ENCODE results near the gene MOSPD3. TPM values are rescaled to one million over a fixed set of nuclear protein-coding genes. Genes with fewer than 3 reads are reported as not detected.

MOSPD3 gene
- total and polyA plus RNA-seq, 2 experiments from 2014 or later: 30.1 to 83.3 TPM

DNA sequence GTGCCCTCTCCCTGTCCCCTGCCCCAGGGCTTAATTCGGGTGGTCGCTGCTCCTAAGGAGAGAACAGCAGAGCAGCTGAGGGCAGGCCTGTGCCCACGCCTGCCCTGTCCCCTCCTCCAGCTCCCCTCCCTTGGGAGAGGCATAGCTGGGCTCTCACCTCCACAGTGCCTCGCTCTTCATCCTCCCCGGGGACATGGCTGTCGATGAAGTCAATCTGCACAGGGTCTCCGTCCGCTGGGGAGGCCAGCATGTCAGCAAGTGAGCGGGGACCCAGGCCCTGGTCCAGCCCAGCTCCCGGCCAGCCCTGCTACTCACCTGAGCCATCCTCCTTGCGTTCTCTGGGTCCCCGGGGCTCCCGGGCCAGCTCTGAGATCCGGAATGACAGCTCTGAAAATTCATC is 34.8 kb upstream of the MOSPD3 start:
- no peaks in the 10 kb centered on the region for H3K27me3 ChIP-seq
- H3K36me3 ChIP-seq: peaks cover 28% of the 10 kb centered on the region
- H3K9me3 ChIP-seq (ENCODE audit: low read depth): no peaks in the 10 kb centered on the region
- H3K27ac ChIP-seq: no peak overlapping the region
- peaks cover under 1% of the 10 kb centered on the region for H3K4me1 ChIP-seq (ENCODE audit: low read depth)
- DNase-seq (ENCODE audit: low read depth in 1 of 2, low spot score in 1 of 2): no peak
- TF ChIP-seq, protein P1, sequence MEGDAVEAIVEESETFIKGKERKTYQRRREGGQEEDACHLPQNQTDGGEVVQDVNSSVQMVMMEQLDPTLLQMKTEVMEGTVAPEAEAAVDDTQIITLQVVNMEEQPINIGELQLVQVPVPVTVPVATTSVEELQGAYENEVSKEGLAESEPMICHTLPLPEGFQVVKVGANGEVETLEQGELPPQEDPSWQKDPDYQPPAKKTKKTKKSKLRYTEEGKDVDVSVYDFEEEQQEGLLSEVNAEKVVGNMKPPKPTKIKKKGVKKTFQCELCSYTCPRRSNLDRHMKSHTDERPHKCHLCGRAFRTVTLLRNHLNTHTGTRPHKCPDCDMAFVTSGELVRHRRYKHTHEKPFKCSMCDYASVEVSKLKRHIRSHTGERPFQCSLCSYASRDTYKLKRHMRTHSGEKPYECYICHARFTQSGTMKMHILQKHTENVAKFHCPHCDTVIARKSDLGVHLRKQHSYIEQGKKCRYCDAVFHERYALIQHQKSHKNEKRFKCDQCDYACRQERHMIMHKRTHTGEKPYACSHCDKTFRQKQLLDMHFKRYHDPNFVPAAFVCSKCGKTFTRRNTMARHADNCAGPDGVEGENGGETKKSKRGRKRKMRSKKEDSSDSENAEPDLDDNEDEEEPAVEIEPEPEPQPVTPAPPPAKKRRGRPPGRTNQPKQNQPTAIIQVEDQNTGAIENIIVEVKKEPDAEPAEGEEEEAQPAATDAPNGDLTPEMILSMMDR (IDR thresholded peaks at IDR 0.05; ENCODE audit: low read depth, low read length): no peak
- no peak overlapping the region for H3K4me3 ChIP-seq

DNA sequence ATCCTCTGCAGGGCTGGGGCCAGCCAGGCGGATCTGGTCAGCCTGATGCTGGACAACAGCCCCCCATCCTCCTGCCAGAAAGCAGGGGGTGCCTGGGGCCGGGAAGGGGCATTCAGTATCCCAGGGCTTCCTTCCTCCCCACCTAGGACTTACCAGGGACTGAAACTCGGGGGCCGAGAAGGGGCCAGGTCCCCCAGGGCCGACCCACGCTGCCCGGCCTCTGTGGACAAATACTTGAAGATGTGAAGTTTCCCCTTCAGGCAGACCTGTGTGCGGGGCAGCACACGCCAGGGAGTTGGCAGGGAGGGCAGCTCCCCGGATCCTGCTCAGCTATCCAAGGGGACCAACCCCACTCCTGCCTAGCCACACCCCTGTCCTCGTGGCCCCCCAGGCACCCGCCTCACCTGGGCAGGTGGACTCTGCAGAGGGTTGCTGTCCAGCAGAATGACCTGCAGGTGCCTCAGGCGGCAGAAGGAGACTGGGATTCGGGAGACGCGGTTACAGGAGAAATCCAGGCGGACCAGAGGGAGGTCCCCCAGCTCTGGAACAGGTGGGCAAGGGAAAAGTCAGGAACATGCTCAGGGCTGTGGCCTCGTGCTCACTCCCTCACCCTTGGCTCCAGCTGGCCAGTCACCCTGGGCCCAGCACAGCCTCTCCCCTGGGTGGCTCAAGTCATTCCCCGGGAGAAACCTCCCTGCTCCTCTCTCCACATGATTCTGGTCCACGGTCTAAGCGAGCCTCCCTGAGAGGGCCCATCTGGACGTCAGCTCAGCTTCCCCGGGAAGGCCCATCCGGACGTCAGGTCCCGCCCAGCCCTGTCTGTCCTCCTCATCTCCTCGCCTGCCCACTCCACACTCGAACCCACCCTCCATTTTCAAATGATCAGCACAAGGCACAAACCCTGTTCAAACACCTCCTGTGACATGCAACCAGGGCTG is 33.8 kb upstream of the MOSPD3 start:
- H3K36me3 ChIP-seq: peaks cover 28% of the 10 kb centered on the region
- no peaks in the 10 kb centered on the region for H3K27me3 ChIP-seq
- no peak overlapping the region for H3K4me3 ChIP-seq
- DNase-seq (ENCODE audit: low read depth in 1 of 2, low spot score in 1 of 2): no peak
- H3K9me3 ChIP-seq (ENCODE audit: low read depth): no peaks in the 10 kb centered on the region
- H3K4me1 ChIP-seq (ENCODE audit: low read depth): peaks cover 10% of the 10 kb centered on the region
- no peak overlapping the region for H3K27ac ChIP-seq
- TF ChIP-seq, protein P1 (IDR thresholded peaks at IDR 0.05; ENCODE audit: low read depth, low read length): no peak

DNA sequence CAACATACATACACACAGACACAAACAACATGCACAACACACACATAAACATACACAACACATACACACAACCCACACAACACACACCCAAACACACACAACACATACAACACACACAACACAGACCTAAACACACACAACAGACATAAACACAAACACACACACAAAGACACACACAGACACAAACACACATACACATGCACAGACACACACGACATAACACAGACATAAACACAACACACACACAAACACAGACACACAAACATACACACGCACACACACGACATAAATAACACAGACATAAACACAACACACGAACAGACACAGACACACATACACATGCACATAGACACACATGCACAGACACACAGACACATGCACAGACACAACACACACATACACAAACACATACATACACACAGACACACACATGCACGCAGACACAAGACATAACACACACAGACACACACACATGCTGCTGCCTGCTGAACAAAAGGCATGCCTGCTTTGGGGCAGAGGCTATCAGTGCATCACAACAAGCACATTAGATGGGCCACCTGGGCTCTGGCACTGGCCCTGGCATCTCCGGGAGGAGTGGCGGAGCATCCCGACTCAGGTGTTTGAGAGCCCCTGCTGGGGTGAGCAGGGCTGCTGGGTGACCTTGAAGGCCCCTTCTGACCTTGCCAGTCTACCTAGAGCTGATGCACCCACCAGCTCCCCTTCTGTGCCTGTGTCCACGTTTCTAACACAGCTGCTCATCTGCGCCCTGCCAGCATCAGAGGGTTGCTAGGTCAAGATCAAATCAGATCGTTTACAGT is 31.7 kb upstream of the MOSPD3 start:
- Histone ChIP-seq H3K27me3 (no peaks in the 10 kb centered on the region), H3K9me3 (ENCODE audit: low read depth) (no peaks in the 10 kb centered on the region), H3K36me3 (peaks cover 28% of the 10 kb centered on the region), H3K27ac (no peak overlapping the region), H3K4me1 (ENCODE audit: low read depth) (peaks cover 19% of the 10 kb centered on the region), H3K4me3 (no peak overlapping the region)
- TF ChIP-seq, protein P1 (IDR thresholded peaks at IDR 0.05; ENCODE audit: low read depth, low read length): no peak
- DNase-seq (ENCODE audit: low read depth in 1 of 2, low spot score in 1 of 2): no peak

DNA sequence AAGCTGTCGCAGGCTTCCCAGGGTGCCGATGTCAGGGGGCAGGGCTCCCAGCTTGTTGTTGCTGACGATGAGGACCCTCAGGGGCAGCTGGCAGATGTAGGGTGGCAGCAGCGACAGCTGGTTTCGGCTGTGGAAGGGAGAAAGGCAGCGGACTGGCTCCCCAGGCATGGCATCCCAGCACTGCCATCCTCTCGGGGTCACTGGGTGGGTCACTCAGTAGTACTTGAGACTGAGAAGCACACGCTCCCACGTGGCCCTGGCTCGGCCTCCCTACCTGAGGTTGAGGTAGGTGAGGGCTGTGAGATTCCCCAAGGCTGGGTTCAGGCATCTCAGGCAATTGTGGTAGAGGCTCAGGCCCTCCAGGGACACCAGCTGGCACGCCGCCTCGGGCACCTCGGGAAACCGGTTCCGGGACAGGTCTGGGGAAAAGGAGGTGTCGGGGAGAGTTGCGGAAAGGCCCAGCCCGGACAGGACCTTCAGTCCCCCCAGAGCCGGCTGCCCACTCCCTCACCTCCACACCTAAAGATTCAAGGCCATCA is 30.2 kb upstream of the MOSPD3 start:
- no peak overlapping the region for H3K4me3 ChIP-seq

DNA sequence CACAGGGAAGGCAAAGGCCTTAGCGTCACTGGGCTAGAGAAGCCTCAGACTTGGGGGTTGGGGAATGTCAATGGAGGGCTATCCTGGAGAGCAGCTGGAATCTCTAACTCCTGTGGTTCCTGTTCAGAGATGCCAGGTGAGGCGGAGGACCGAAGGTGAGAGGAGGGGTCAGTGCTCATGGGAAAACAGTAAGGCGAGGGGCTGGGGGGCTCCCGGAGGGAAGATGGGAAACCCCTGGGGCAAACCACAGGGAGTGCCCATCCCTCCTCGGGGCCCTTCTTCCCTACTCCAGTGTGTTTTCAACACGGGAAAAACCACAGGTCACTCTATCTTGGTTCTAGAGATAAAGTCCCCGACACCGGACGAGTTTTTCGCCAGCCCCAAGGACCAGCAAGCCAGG is 29.7 kb upstream of the MOSPD3 start:
- DNase-seq (ENCODE audit: low read depth in 1 of 2, low spot score in 1 of 2): no peak

More for the DNA sequence above, 30.2 kb upstream of the MOSPD3 start:
- peaks cover 19% of the 10 kb centered on the region for H3K4me1 ChIP-seq (ENCODE audit: low read depth)
- H3K36me3 ChIP-seq: peaks cover 28% of the 10 kb centered on the region
- TF ChIP-seq, protein P1 (IDR thresholded peaks at IDR 0.05; ENCODE audit: low read depth, low read length): no peak
- H3K9me3 ChIP-seq (ENCODE audit: low read depth): no peaks in the 10 kb centered on the region
- H3K27ac ChIP-seq: peak overlapping the region; percentile 95
- H3K27me3 ChIP-seq: no peaks in the 10 kb centered on the region
- no peak for DNase-seq (ENCODE audit: low read depth in 1 of 2, low spot score in 1 of 2)

More for the DNA sequence above, 29.7 kb upstream of the MOSPD3 start:
- no peak overlapping the region for H3K4me3 ChIP-seq
- peaks cover 19% of the 10 kb centered on the region for H3K4me1 ChIP-seq (ENCODE audit: low read depth)
- H3K36me3 ChIP-seq: peaks cover 25% of the 10 kb centered on the region
- TF ChIP-seq, protein P1 (IDR thresholded peaks at IDR 0.05; ENCODE audit: low read depth, low read length): no peak
- no peaks in the 10 kb centered on the region for H3K27me3 ChIP-seq
- H3K9me3 ChIP-seq (ENCODE audit: low read depth): no peaks in the 10 kb centered on the region
- peak overlapping the region; percentile 95 for H3K27ac ChIP-seq
